Pancreas (tissue), 10 donors: ENCODE data around the gene FBXO3. TPM values are rescaled to one million over a fixed set of nuclear protein-coding genes. Genes with fewer than 3 reads are reported as not detected.

ENCODE experiments used
- ATAC-seq, 4 donors: fragments of 200-7000 bp; cut with Tn5 transposase; one replicate each; pipeline versions ENCODE4 v1.8.0 to v1.9.1; 2020; ENCODE audit warnings: mild to moderate bottlenecking in 4 of 4, moderate library complexity in 4 of 4
- DNase-seq, 6 donors: peaks; one replicate each; pipeline ENCODE4 v3.0.0-alpha.2; 2020
- FAIRE-seq: peaks from 2 replicates; lab custom pipeline; 2012; peaks lifted over from hg19 to GRCh38; lab: Jason Lieb, UNC
- H3K27ac ChIP-seq, 4 donors: fragments of 200-600 bp; sonication (generic); 1 replicate in 3 of 4; 2 replicates in 1 of 4; pipeline versions ENCODE4 v1.5.0 to v1.8.0; 2020
- H3K27me3 ChIP-seq, 4 donors: fragments of 200-600 bp; one replicate each; pipeline ENCODE4 v1.8.0; 2021
- H3K36me3 ChIP-seq, 3 donors: fragments of 200-600 bp; sonication (generic) in 1 of 3; one replicate each; pipeline versions ENCODE4 v1.5.0 to v1.8.0; 2020 to 2021
- H3K4me1 ChIP-seq, 3 donors: fragments of 200-600 bp; one replicate each; pipeline ENCODE4 v1.8.0; 2021
- H3K4me3 ChIP-seq, 4 donors: fragments of 200-600 bp; sonication (generic) in 2 of 4; one replicate each; pipeline versions ENCODE4 v1.5.0 to v1.8.0; 2020 to 2021
- H3K9me3 ChIP-seq, 4 donors: fragments of 200-600 bp; one replicate each; pipeline ENCODE4 v1.8.0; 2021
- whole genome bisulfite sequencing, 2 donors: extraction: QIAGEN DNeasy Blood & Tissue Kit; methylation state at CpG; one replicate each; pipeline ENCODE4 v1.1.7; 2013; 5-methylcytosine and 5-hydroxymethylcytosine counted together
- intact Hi-C, 3 donors: fragments of 100-400 bp; cut with DNase I; formaldehyde crosslinking; loops; one replicate each; pipeline versions ENCODE4 v1.11.1 to v1.14.2; 2022
- polyA plus RNA-seq, 2 donors: library from polyadenylated mRNA; stranded (reverse); fragments of 200-250 nt; gene quantifications; one replicate each; pipeline ENCODE4 v1.2.3, GENCODE V29; 2013
- total RNA-seq, 6 donors: library from RNA; stranded (reverse); fragmentation: NEBNext Ultra II Directional in 4 of 6; extraction: Animal tissue kit (Norgen Biotek cat#: 25700) in 4 of 6; gene quantifications; one replicate each; pipeline versions ENCODE4 v1.2.1 to v1.2.4, GENCODE V29; 2021 to 2023
- TF ChIP-seq, protein P1 (sequence below), 4 donors: fragments of 200-600 bp; sonication (generic) in 3 of 4; IDR thresholded peaks; one replicate each; pipeline versions ENCODE4 v1.5.0 to v1.8.0; 2021; ENCODE audit warnings: antibody characterized with exemption in 4 of 4
- donor health status: healthy with polysubstance abuse.
- donor health status: DM: no; HTN: no; CAD: no; lungs with moderate emphysema.
- donor health status: DM: no; HTN: no; CAD: no.
- donor health status: control.
- donor health status: control.
- donor health status: Bipolar disorder and iron deficiency.
- donor health status: DM: yes; HTN: yes; CAD: no.
- donor health status: DM: no; HTN: no; CAD: no.
- donor health status: DM: no; HTN: no; CAD: no.
- donor health status: DM: yes; HTN: yes; CAD: no.

FBXO3 gene
- total and polyA plus RNA-seq, 8 donors, result 12.2 to 26.6 (median 16.4) TPM

DNA sequence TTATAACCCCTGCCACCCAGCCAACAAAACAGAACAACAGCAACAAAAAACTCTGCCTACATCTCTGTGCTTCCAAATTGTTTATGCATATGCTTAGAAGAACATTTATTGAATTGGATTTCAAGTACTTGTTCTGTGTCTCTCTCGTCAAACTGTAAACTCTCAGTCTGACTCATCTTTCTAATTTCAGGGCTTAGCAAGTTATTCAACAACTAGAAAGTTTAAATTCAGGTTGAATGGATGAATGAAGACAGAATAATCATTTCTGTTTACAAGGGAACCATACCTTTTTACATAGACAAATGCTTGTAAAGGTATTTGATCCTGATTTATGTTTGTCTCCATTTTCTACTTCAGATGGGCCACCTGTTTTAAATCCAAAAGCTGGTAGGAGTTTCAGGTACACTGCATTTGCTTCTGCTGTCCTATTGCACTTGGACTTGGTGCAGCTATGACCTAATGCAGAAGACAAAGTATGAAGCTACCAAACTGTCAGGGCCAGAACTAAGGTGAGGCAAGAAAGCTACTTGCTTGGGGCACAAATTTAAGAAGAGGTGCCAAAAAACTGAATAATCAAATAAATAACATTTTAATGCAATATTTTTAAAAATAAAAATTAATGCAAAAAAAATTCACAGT lies 1.6 kb upstream of the FBXO3 start:
- no peak for FAIRE-seq
- intact Hi-C loops, result no loop called here
- Histone ChIP-seq H3K4me1 (peaks cover 9 to 24% (median 18%) of the 10 kb centered on the region in 3 donors), H3K27ac (no peak overlapping the region), H3K4me3 (no peak overlapping the region), H3K27me3 (no peaks in the 10 kb centered on the region), H3K9me3 (no peaks in the 10 kb centered on the region), H3K36me3 (no peaks in the 10 kb centered on the region)
- no peak for ATAC-seq
- WGBS, 2 donors, result 54 to 64% methylated on average over 1 of the region's 1 CpG
- TF ChIP-seq, protein P1, sequence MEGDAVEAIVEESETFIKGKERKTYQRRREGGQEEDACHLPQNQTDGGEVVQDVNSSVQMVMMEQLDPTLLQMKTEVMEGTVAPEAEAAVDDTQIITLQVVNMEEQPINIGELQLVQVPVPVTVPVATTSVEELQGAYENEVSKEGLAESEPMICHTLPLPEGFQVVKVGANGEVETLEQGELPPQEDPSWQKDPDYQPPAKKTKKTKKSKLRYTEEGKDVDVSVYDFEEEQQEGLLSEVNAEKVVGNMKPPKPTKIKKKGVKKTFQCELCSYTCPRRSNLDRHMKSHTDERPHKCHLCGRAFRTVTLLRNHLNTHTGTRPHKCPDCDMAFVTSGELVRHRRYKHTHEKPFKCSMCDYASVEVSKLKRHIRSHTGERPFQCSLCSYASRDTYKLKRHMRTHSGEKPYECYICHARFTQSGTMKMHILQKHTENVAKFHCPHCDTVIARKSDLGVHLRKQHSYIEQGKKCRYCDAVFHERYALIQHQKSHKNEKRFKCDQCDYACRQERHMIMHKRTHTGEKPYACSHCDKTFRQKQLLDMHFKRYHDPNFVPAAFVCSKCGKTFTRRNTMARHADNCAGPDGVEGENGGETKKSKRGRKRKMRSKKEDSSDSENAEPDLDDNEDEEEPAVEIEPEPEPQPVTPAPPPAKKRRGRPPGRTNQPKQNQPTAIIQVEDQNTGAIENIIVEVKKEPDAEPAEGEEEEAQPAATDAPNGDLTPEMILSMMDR (IDR thresholded peaks at IDR 0.05), result no peak
- DNase-seq, result no peak

DNA sequence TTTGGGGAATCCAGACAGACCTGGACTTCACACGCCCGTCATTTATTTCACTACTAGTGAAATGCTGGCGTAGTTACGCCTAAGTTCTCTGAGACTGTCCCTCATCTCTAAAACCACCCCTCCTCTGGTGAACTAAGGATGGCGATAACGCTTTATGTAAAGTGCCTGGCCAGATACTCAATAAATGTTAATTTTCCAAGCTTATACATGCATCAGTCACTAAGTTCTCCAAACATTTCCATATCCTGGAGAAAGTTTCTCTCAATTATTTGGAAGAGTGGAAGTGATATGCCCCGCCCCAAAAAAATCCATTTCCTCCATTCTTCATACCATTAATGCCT lies 1.1 kb upstream of the FBXO3 start:
- 72 to 78% methylated on average over 7 of the region's 7 CpGs for WGBS, 2 donors
- no peaks in the 10 kb centered on the region for H3K9me3 ChIP-seq
- H3K4me3 ChIP-seq, result no peak overlapping the region
- ATAC-seq (no peak), FAIRE-seq (no peak), DNase-seq (no peak)
- H3K36me3 ChIP-seq, result no peaks in the 10 kb centered on the region
- peaks cover 9 to 30% (median 18%) of the 10 kb centered on the region in 3 donors for H3K4me1 ChIP-seq
- TF ChIP-seq, protein P1 (IDR thresholded peaks at IDR 0.05), result no peak
- H3K27me3 ChIP-seq, result no peaks in the 10 kb centered on the region
- H3K27ac ChIP-seq, result no peak overlapping the region
- intact Hi-C loops, result no loop called here

GRCh38 chr11:33774736-33775466 lies 581 bp upstream of the FBXO3 start:
- Histone ChIP-seq H3K36me3 (no peaks in the 10 kb centered on the region), H3K27ac (peak overlapping the region; percentile 55 to 81 (median 68)), H3K4me3 (peak overlapping the region; percentile 81 to 99 (median 94)), H3K4me1 (peaks cover 9 to 33% (median 18%) of the 10 kb centered on the region in 3 donors), H3K27me3 (no peaks in the 10 kb centered on the region), H3K9me3 (no peaks in the 10 kb centered on the region)
- ATAC-seq (peak; percentile 8 to 28 (median 26)), DNase-seq (peak in 3 of 6 donors; percentile 34 to 61 (median 56)), FAIRE-seq (no peak)
- intact Hi-C loops, result no loop called here
- WGBS, 2 donors, result 1% methylated on average over 23 of the region's 23 CpGs
- TF ChIP-seq, protein P1 (IDR thresholded peaks at IDR 0.05), result no peak

DNA sequence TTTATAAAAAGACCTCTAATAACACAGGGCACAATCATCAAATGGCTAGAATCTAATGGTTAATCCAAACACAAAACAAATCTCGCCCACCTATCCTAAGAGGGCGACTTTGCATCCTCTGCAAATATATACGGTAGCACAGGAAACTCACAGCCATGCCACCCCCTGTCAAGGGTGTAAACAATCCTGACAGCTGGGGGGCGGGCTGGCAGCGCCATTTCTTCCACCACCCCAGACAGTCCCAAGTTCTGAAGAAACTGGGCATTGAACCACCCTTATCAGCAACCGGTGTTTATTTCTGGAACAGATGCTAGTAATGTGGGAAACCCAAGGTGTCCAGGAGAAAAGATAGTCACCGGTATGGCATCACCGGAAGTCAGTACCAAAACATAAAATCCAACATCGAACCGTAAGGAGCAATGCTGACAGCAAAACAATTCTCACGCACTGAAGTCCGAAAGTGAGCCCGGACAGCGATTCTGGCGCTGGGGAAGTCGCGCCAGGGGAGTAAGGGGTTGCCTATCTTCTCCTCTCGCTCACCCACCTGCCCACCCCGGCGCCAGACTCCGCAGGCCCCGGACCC lies 825 bp downstream of the FBXO3 start:
- intact Hi-C loops, result no loop called here
- peak; percentile 20 to 39 (median 26) for ATAC-seq
- FAIRE-seq, result no peak
- no peaks in the 10 kb centered on the region for H3K27me3 ChIP-seq
- H3K9me3 ChIP-seq, result no peaks in the 10 kb centered on the region
- TF ChIP-seq, protein P1 (IDR thresholded peaks at IDR 0.05), result no peak
- no peak for DNase-seq
- H3K27ac ChIP-seq, result peak overlapping the region; percentile 55 to 81 (median 68)
- peaks cover 0 to 7% (median 5%) of the 10 kb centered on the region in 3 donors for H3K36me3 ChIP-seq
- H3K4me3 ChIP-seq, result peak overlapping the region; percentile 81 to 99 (median 94)
- H3K4me1 ChIP-seq, result peaks cover 9 to 33% (median 18%) of the 10 kb centered on the region in 3 donors
- 1% methylated on average over 22 of the region's 22 CpGs for WGBS, 2 donors
